T-helper 1 cell treated with Interleukin-12 subunit alpha and Interleukin-12 subunit beta and Interleukin-4 antibody, amounts not matched to agents 30 μg/mL and 1 μg/mL, for 36 hours (primary cell): ENCODE results near the gene CRYBB2.
"Not testable (repeated sequence)": the region's sequence is repeated elsewhere in the genome, so short reads cannot be mapped to it uniquely, and the experiment has no call there.

Experiments
- H3K27ac Mint-ChIP-seq: one replicate; pipeline ENCODE4 v1.8.0; 2021; ENCODE audit warnings: mild to moderate bottlenecking, mixed read lengths
- H3K27me3 Mint-ChIP-seq: one replicate; pipeline ENCODE4 v1.8.0; 2021; ENCODE audit warnings: low read depth, mixed read lengths
- H3K36me3 Mint-ChIP-seq: one replicate; pipeline ENCODE4 v1.8.0; 2021; ENCODE audit warnings: low read depth, mixed read lengths
- H3K4me1 Mint-ChIP-seq: one replicate; pipeline ENCODE4 v1.8.0; 2021; ENCODE audit warnings: low read depth, mixed read lengths
- H3K4me3 Mint-ChIP-seq: one replicate; pipeline ENCODE4 v1.8.0; 2021; ENCODE audit warnings: mild to moderate bottlenecking, moderate library complexity, mixed read lengths
- H3K9me3 Mint-ChIP-seq: one replicate; pipeline ENCODE4 v1.8.0; 2021; ENCODE audit warnings: mixed read lengths

The CRYBB2 gene

DNA sequence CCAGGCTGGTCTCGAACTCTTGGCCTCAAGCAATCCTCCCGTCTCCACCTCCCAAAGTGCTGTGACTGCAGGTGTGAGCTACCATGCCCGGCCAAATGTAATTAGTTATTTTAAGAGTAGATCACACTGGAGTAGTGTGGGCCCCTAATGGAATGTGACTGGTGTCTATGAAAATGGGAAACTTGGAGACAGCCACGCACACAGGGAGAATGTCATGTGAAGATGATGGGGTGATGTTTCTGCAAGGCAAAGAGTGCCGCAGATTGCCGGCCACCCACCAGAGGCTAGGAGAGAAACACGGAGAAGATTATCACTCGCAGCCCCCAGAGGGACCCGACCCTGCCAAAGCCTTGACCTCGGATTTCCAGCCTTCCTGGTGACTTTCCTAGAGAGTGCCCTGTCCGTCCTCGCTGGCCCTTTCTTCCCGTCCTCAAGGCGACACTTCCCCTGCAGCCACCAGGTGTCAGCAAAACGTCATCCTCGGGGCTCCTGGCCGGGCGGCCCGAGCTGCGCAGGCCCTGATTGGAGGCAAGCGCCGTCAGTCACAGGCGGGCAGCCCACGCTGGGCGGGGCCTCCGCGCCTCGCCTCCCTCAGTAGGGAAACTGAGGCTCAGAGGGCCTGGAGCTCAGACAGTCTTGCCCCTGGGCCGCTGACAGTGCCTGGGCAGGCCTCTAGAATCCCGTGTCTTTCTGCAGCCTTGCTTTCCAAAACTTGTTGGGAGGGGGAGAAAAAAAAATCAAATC is 16.3 kb downstream of the CRYBB2 start:
- H3K4me1 Mint-ChIP-seq: peaks cover 4% of the 10 kb centered on the region
- peaks cover 31% of the 10 kb centered on the region for H3K27me3 Mint-ChIP-seq
- H3K36me3 Mint-ChIP-seq: no peaks in the 10 kb centered on the region
- H3K27ac Mint-ChIP-seq: no peak overlapping the region
- no peak overlapping the region for H3K4me3 Mint-ChIP-seq
- H3K9me3 Mint-ChIP-seq: no peaks in the 10 kb centered on the region

DNA sequence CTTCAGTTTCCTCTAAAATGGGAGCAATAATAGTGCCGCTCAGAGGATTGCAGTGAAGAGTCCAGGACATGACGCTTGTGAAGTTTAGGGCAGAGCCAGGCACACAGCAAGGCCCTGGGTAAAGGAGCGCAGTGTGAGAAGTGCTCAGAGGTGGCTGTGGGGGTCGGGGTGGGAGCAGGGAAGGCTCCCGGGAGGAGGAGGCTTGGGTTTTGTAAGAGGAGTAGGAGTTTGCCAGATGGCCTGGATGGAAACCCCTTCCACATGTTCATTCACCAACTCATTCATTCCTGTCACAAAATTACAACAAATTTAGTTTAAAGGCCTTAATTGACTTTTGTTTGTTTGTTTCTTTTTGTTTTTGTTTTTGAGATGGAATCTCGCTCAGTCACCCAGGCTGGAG is 17.0 kb downstream of the CRYBB2 start:
- Mint-ChIP-seq H3K4me1 (peaks cover 4% of the 10 kb centered on the region), H3K9me3 (no peaks in the 10 kb centered on the region), H3K27me3 (peaks cover 34% of the 10 kb centered on the region)

DNA sequence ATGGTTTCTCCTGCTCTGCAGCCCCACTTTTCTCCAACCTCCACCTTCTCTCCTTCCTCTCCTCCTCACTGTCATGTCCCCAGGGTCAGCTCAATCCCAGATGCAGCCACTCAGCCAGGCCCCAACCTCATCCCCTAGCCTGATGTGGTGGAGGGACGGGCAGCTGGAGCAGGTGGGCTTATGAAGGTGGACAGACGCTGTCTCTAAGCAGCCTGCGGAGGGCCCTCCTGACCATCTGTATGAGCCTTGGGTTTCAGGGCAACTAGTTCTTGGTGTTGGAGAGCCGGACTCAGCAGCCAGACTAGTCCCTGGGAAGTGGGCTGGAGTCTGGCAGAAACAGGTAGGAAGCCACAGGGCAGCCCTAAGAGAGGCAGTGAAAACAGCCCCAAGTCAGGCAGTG is 18.1 kb downstream of the CRYBB2 start:
- H3K27me3 Mint-ChIP-seq: peaks cover 34% of the 10 kb centered on the region
- H3K4me3 Mint-ChIP-seq: no peak overlapping the region
- peaks cover 4% of the 10 kb centered on the region for H3K4me1 Mint-ChIP-seq
- no peak overlapping the region for H3K27ac Mint-ChIP-seq
- no peaks in the 10 kb centered on the region for H3K36me3 Mint-ChIP-seq
- no peaks in the 10 kb centered on the region for H3K9me3 Mint-ChIP-seq

More for the DNA sequence above, 17.0 kb downstream of the CRYBB2 start:
- no peak overlapping the region for H3K4me3 Mint-ChIP-seq
- H3K27ac Mint-ChIP-seq: no peak overlapping the region
- H3K36me3 Mint-ChIP-seq: no peaks in the 10 kb centered on the region

DNA sequence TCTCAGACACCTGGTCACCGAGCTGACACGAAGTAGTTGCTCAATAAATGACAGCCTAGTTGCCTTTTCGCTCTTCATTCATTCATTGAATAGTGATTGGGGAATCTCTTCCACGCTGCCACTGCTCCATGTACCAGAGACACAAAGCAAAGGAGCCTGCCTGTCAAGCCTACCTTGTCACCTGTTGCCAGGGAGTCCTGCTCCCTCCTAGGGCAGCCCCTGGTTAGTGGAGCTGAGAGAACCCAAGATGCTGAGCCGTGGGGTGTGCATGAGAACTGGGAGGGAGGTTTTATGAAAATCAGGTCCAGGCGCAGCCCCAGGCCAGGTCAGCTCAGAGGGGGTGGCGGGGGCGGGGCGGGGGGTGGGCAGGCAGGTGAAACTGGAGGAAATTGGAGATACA is 18.6 kb downstream of the CRYBB2 start:
- H3K27ac Mint-ChIP-seq, H3K4me3 Mint-ChIP-seq, H3K4me1 Mint-ChIP-seq, H3K9me3 Mint-ChIP-seq, H3K36me3 Mint-ChIP-seq: not testable (repeated sequence)
- peaks cover 34% of the 10 kb centered on the region for H3K27me3 Mint-ChIP-seq

DNA sequence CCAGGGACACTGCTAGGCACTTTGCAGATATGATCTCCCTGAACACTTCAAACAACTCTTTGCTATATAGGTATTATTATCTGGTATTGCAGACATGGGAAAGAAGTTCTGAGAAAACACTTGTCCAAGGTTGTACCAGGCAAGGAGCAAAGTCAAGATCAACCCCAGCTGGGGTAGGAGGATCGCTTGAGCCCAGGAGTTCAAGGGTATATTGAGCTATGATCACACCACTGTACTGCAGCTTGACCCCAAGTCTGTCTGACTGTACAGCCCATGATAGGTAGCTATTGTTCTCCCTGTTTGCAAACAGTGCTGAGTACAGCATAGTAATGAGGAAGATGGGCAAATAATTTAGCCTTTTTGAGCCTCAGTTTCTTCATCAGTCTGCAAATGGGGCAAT is 35.7 kb downstream of the CRYBB2 start:
- H3K27ac Mint-ChIP-seq: not testable (repeated sequence)

DNA sequence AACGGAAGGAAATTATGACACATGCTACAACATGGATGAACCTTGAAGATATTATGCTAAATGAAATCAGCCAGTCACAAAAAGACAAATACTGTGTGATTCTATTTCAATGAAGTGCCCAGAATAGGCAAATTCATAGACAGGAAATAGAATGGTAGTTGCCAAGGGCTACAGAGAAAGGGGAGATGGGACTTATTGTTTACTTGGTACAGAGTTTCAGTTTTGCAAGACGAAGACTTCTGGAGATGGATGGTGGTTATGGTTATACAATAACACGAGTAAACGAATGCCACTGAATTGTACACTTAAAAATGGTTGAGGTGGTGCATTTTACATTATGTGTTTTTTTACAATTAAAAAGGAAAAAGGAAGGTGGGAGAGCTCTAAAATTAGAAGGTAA is 48.1 kb downstream of the CRYBB2 start:
- H3K36me3 Mint-ChIP-seq, H3K27me3 Mint-ChIP-seq, H3K27ac Mint-ChIP-seq, H3K4me1 Mint-ChIP-seq, H3K4me3 Mint-ChIP-seq: not testable (repeated sequence)
- H3K9me3 Mint-ChIP-seq: peaks cover 15% of the 10 kb centered on the region

More for the DNA sequence above, 35.7 kb downstream of the CRYBB2 start:
- H3K27me3 Mint-ChIP-seq, H3K4me1 Mint-ChIP-seq, H3K4me3 Mint-ChIP-seq, H3K9me3 Mint-ChIP-seq, H3K36me3 Mint-ChIP-seq: not testable (repeated sequence)

DNA sequence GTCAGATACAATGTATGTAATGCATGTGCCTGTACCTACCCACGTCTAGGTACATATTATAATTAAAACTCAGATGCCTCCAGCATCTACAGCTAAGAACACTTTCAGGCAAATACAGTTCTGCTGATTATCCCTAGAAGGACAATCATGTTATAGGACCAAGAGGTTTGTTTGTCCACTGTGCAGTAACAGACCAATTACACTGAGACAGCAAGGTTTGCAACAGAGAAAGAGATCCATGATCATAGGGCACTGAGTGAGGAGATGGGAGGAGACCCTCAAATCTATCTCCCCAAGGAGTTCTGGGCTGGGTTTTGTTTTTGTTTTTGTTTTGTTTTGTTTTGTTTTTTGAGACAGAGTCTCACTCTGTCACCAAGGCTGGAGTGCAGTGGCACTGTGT is 49.5 kb downstream of the CRYBB2 start:
- H3K27me3 Mint-ChIP-seq, H3K36me3 Mint-ChIP-seq, H3K27ac Mint-ChIP-seq, H3K4me1 Mint-ChIP-seq, H3K4me3 Mint-ChIP-seq: not testable (repeated sequence)
- peaks cover 15% of the 10 kb centered on the region for H3K9me3 Mint-ChIP-seq

DNA sequence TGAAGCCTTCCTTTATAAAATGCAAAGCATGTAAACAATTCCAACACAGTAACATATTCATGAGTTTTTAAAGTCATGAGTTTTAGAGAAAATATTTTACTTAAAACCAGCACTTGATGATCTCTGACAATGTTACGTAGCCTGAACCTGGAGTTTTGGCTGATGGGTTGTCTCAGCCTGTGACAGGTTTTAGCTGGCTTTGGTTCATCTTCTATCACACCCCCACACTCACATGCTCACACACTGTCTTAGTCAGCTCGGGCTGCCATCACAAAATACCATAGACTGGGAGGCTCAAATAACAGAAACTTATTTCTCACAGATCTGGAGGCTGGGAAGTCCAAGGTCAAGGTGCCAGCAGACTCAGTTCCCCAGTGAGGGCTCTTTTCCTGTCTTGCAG is 50.6 kb downstream of the CRYBB2 start:
- not testable (repeated sequence) for H3K27ac Mint-ChIP-seq, H3K4me1 Mint-ChIP-seq, H3K36me3 Mint-ChIP-seq, H3K4me3 Mint-ChIP-seq
- Mint-ChIP-seq H3K27me3 (peaks cover 12% of the 10 kb centered on the region), H3K9me3 (peaks cover 15% of the 10 kb centered on the region)

DNA sequence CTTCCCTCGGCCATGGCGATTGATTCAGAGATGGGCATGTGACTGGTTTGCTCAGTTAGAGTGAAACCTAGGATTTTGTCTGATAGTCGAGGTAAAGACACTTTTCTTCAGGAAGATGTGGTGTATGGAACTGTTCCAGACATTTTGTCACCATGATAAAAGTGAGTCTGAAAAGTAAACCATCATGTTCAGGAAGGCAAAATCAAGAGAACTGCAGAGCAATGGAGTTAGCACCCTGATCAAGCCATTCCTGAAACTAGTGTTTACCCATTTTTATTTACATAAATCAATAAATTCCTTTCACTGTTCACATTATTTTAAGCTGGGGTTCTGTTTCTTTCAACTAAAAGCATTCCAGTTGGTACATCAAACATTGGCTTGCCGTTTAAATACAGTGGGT is 53.8 kb downstream of the CRYBB2 start:
- H3K9me3 Mint-ChIP-seq, H3K27ac Mint-ChIP-seq, H3K36me3 Mint-ChIP-seq, H3K4me1 Mint-ChIP-seq, H3K4me3 Mint-ChIP-seq: not testable (repeated sequence)
- H3K27me3 Mint-ChIP-seq: peaks cover 12% of the 10 kb centered on the region

DNA sequence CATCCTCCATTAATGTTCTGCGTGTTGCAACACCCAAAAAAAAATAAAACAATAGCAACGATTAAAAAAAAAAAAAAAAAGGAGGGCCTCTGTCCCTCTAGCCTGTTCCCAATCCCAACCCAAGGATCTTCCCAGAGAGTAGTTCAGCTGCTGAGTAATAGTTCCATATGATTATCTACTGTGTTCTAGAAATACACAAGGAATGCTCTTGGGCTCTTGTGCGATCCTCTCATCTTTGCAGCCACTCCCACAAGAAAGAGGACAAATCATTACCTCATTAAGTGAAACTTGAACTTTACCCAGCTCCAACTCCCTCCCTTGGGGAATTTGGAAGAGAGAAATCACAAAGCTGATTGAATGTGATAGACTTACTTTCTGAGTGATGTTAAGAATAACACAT is 54.5 kb downstream of the CRYBB2 start:
- not testable (repeated sequence) for H3K36me3 Mint-ChIP-seq, H3K27ac Mint-ChIP-seq, H3K4me1 Mint-ChIP-seq, H3K4me3 Mint-ChIP-seq, H3K9me3 Mint-ChIP-seq, H3K27me3 Mint-ChIP-seq

DNA sequence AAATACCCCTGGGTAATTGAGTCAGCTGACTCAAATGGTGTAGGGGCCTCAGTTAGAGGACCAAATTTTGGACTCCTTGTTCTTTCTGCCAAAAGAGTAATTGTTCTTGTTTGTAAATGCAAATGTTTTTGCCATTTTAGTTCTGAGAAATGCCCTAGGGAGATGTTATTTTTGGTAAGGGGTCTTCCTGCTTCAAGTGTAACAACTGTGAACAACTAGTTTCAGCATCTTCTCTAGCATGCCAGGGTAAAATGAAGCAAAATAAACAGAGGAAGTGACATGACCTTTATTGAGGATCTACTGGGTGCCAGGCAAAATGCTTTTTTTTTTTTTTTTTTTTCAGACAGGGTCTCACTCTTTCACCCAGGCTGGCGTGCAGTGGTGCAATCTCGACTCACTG is 60.7 kb downstream of the CRYBB2 start:
- H3K27me3 Mint-ChIP-seq: peaks cover 60% of the 10 kb centered on the region
- not testable (repeated sequence) for H3K9me3 Mint-ChIP-seq, H3K4me3 Mint-ChIP-seq, H3K36me3 Mint-ChIP-seq, H3K27ac Mint-ChIP-seq, H3K4me1 Mint-ChIP-seq
